Keratinocyte (primary cell): ENCODE data around the gene ATP12A.

Experiments used
- CTCF ChIP-seq, 3 experiments: IDR thresholded peaks in 1 of 3; conservative IDR thresholded peaks in 1 of 3; optimal IDR thresholded peaks in 1 of 3; 2 replicates in 2 of 3; 3 replicates in 1 of 3; pipeline versions ENCODE3 to v1.5.1; 2011; ENCODE audit warnings: low read length in 3 of 3, mild to moderate bottlenecking in 3 of 3, moderate library complexity in 2 of 3, control low read depth in 1 of 3, inconsistent platforms in 1 of 3; ENCODE audit not compliant: insufficient read depth in 2 of 3; ENCODE audit errors: extremely low read depth in 1 of 3
- EZH2 ChIP-seq: IDR thresholded peaks from one replicate; pipeline ENCODE4 v1.6.1; 2012; ENCODE audit warnings: inconsistent platforms, mild to moderate bottlenecking, low read length, moderate library complexity

- no peak for TF ChIP-seq CTCF (optimal IDR thresholded peaks at IDR 0.05 in 1 of 3, IDR thresholded peaks at IDR 0.05 in 1 of 3, conservative IDR thresholded peaks at IDR 0.05 in 1 of 3; ENCODE audit: extremely low read depth in 1 of 3, insufficient read depth in 2 of 3, low read length in 3 of 3)
- no peak for TF ChIP-seq EZH2
These were observed 18.5 kb downstream of the ATP12A start for GRCh38 chr13:24698686-24699085.
